Activated CD8-positive, alpha-beta memory T cell treated with anti-CD3 and anti-CD28 coated beads, Interleukin-2, amount 50 U/mL, for 24 hours (primary cell): ENCODE results near the gene RPS6KB2.
A peak's percentile ranks its signal among the peaks of the same experiment; 100 is the strongest.
"Not testable (repeated sequence)": the region's sequence is repeated elsewhere in the genome, so short reads cannot be mapped to it uniquely, and the experiment has no call there.

Source experiments
- DNase-seq: peaks from one replicate; pipeline ENCODE4 v3.0.0-alpha.2; 2020; ENCODE audit errors: extremely low read depth

Gene RPS6KB2

GRCh38 chr11:67442504-67443404 lies 14.5 kb downstream of the RPS6KB2 start:
- DNase-seq, result no peak

- DNase-seq, result no peak
Measured at GRCh38 chr11:67445515-67445914, 17.2 kb downstream of the RPS6KB2 start.

DNA sequence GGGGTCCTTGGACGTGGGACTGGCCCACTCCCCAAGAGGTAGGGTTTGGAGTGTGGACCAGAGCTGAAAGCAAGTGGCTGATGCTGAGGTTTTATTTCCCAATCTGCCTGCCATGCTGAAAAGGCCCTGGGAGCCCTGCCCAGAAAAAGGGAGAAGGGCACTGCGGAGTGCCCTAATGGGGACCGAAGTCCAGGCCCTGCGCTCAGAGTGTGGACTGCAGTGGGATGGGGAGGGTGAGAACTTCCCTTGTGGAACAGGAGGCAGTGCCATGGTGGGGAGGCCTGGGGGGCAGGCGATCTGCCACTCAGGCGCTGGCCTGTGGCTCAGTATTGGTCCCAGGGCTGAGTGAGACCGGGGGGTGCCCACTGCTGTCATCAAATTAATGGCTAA lies 19.9 kb downstream of the RPS6KB2 start:
- DNase-seq, result no peak

GRCh38 chr11:67449116-67449844 lies 21.0 kb downstream of the RPS6KB2 start:
- no peak for DNase-seq

- DNase-seq, result no peak
Measured at GRCh38 chr11:67450796-67451657, 22.7 kb downstream of the RPS6KB2 start.

- no peak for DNase-seq
Measured at GRCh38 chr11:67451658-67451976, 23.3 kb downstream of the RPS6KB2 start.

DNA sequence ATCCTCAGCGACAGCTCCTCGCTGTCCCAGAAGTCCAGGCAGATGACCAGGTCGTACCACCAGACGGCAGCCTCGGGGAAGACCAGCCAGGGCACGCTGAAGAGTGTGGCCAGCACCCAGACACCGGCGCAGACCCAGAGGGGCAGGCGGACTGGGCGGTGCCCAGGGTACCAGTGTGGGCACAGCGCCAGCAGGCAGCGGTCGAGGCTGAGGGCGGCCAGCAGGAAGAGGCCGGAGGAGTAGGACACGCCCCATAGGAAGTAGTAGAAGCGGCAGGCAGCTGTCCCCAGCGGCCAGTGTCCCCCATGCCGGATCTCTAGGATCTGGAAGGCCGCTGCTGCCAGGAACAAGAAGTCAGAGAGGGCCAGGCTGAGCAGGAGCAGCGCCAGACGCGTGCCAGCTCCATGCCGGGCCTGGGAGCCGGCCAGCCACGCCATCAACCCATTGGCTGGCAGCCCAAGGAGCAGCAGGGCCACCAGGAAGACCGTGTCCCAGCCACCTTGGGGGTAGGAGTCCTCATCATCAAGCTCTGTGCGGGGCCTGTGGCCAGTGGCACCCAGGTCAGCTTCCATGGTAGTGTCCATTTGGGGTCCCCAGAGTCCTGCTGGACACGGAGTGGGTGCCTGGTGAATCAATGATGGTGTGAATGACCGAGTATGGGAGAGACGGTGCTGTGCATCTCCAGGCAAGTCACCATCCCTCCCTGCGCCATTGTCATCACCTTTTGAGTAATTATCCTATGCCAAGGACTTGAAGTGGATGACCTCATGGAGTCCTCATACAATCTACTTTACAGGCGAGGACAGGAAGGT lies 24.1 kb downstream of the RPS6KB2 start, which contains the start of gene GPR152:
Gene GPR152, minus strand, starts transcription at position 589 of the 812 bp plus-strand sequence. Its CDS starts 5 bp downstream, at position 584.
- DNase-seq, result no peak

GRCh38 chr11:67453816-67454732 lies 25.8 kb downstream of the RPS6KB2 start:
- no peak for DNase-seq

DNA sequence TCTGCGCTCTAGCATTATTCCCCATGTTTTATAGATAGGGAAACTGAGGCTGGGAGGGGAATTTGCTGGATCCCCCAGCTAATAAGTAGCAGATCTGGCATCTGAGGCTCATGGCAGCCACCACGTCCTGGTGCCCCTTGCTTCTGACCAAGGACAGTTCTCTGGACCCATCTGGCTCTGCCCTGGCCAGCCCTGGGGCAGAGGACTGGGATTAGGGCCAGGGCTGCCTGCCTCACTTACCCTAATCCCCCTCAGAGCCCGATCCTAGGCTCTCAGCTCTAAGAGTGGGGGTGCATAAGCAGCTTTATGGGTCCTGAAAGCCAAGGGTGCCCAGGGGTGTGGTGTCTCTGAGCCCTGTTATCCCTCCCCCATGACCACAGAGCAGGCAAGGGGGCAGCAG lies 26.8 kb downstream of the RPS6KB2 start, which contains the start of gene CABP4:
Gene CABP4, plus strand, starts transcription at position 301 of the 400 bp plus-strand sequence. Its CDS starts 70 bp downstream, at position 371.
- no peak for DNase-seq

GRCh38 chr11:67456068-67456705 lies 27.9 kb downstream of the RPS6KB2 start:
- DNase-seq, result no peak

DNA sequence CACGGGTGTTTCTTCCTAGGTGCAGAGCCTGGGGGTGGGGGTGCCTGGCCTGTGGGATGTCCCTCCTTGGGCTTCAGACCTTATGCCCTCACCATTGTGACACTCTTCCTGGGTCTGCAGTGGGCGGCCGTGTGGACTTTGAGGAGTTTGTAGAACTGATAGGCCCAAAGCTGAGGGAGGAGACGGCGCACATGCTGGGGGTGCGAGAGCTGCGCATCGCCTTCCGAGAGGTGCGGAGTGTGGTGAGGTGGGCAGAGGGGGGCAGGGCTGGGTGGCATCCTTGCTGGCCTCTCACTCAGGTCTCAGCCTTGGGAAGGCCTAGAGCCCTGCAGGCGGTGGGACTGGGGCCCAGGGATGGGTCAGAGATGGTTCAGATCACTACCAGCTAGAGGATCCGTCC lies 29.2 kb downstream of the RPS6KB2 start:
- no peak for DNase-seq

- no peak for DNase-seq
Measured at GRCh38 chr11:67458266-67458665, 30.0 kb downstream of the RPS6KB2 start.

- no peak for DNase-seq
Measured at GRCh38 chr11:67463186-67463585, 34.9 kb downstream of the RPS6KB2 start.

- DNase-seq, result no peak
Measured at GRCh38 chr11:67463680-67464410, 35.6 kb downstream of the RPS6KB2 start.

DNA sequence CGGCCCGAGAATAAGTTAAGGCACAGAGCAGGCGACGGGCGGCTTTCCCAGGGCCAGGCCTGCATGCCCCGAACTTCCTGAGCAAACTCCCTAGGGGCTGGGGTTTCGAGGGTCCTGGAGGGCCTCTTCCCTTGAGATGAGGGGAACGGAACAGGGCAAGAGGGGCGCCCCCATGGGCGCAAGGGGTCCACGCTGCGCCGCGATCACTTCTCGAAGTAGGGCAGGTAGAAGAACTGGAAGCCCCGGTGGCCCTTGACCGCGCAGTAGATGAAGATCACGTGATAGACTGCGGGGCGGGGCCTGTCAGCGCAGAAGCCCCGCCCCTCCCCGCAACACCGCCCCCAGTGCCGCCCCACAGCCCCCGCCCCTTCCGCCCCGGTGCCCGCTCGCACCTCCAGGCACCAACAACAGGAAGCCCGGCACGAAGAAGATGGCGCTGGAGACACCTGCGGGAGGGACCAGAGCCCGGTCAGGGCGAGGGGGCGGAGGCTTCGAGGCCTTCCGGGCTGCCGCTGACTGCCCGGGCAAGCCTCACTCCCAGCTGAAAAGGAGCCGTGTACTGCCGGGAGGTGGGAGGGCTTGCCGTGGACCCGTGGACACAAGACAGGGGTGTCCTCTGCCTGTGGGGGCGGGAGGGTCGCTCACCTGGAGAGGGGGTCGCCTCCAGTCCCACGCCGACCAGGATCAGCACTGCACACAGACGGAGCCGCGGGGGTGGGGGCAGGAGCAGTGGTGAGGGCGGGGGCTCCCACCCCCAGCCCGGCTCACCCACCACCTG lies 36.3 kb downstream of the RPS6KB2 start:
- peak; percentile 75 for DNase-seq

DNA sequence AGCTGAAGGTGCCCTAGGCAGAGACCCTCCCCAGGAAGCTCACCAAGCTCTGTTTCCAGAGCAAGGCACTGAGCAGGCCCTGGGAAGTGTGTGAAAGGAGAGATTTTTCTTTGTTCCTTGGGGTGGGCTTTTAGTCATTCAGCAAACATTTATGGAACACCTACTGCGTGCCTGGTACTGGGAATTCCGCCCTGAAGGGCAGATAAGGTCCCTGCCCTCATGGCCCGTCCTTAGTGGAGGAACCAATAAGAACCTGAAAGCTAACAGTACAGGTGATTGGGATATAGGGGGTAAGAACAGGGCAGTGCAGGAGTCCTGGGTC lies 36.9 kb downstream of the RPS6KB2 start:
- DNase-seq, result no peak

GRCh38 chr11:67465530-67465929 lies 37.2 kb downstream of the RPS6KB2 start:
- DNase-seq, result not testable (repeated sequence)

DNA sequence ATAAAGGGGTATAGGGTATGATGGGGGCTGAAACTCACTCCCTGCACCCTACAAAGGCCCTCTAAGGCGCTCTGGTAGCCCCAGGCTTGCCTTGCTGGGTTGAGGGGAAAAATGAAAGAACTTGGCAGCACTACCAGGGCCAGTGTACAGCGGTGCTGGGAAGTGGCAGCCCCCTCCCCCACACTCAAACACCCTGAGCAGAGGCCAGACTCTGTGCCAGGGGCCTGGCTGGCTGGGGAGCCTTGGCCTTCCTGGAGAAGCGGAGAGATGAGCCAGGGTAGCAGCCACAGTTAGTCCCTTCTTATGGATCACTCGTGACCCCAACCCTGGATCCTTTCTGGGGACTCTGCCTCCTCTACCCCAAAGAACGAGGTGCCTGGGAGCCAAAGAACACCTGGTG lies 38.1 kb downstream of the RPS6KB2 start:
- DNase-seq, result no peak
